H1 (cell line): Measurements from ENCODE around the gene AZGP1. TPM values are rescaled to one million over a fixed set of nuclear protein-coding genes. Genes with fewer than 3 reads are reported as not detected.

Source experiments
- CTCF ChIA-PET: fragments of 300-600 bp; sonication (Branson Sonifier 250); formaldehyde crosslinking; loops from one replicate; lab custom pipeline; 2021; ENCODE audit not compliant: partially characterized antibody; lab: Charles Lee
- POLR2A ChIA-PET: fragments of 300-600 bp; sonication (Branson Sonifier 250); formaldehyde crosslinking; loops from one replicate; lab custom pipeline; 2021; ENCODE audit warnings: inconsistent platforms; ENCODE audit not compliant: partially characterized antibody; lab: Charles Lee
- DNase-seq, 2 experiments: peaks; one replicate each; pipeline versions ENCODE4 v3.0.0 to v3.0.0-alpha.2; 2010 to 2022; ENCODE audit warnings: low spot score in 2 of 2, low read depth in 1 of 2, mixed read lengths in 1 of 2
- FAIRE-seq: peaks from 2 replicates; lab custom pipeline; 2011; peaks lifted over from hg19 to GRCh38; lab: Jason Lieb, UNC
- H2AFZ ChIP-seq: 2 replicates; pipeline ENCODE4 v1.8.1; 2012; ENCODE audit warnings: low read length, inconsistent platforms
- H2AK5ac ChIP-seq: 2 replicates; pipeline ENCODE4 v1.6.1; 2013; ENCODE audit warnings: low read depth, low read length
- H2BK120ac ChIP-seq: replicated peaks from 2 replicates; pipeline ENCODE3; 2013; ENCODE audit warnings: low read depth, low read length, inconsistent platforms
- H2BK12ac ChIP-seq: 2 replicates; pipeline ENCODE4 v1.6.1; 2013; ENCODE audit warnings: low read depth, low read length
- H2BK15ac ChIP-seq: 2 replicates; pipeline ENCODE4 v1.6.1; 2013; ENCODE audit warnings: low read length
- H2BK20ac ChIP-seq: 2 replicates; pipeline ENCODE4 v1.6.1; 2013; ENCODE audit warnings: low read length
- H2BK5ac ChIP-seq: 2 replicates; pipeline ENCODE4 v1.6.1; 2013; ENCODE audit warnings: low read depth, low read length
- H3K14ac ChIP-seq: 2 replicates; pipeline ENCODE4 v1.6.1; 2013; ENCODE audit warnings: inconsistent platforms; ENCODE audit not compliant: insufficient read length
- H3K18ac ChIP-seq: 2 replicates; pipeline ENCODE4 v1.6.1; 2013; ENCODE audit warnings: low read length; ENCODE audit errors: extremely low read depth
- H3K23ac ChIP-seq: 2 replicates; pipeline ENCODE4 v1.6.1; 2013; ENCODE audit warnings: inconsistent platforms; ENCODE audit not compliant: insufficient read length
- H3K23me2 ChIP-seq: 2 replicates; pipeline ENCODE4 v1.6.1; 2013; ENCODE audit warnings: low read depth, low read length
- H3K27ac ChIP-seq: 2 replicates; pipeline ENCODE4 v1.6.1; 2011; ENCODE audit warnings: low read depth, low read length, inconsistent platforms
- H3K27me3 ChIP-seq, 4 experiments: replicated peaks in 1 of 4; 1 replicate in 1 of 4; 2 replicates in 3 of 4; pipeline versions ENCODE4 v1.6.1 to v1.8.1; 2011 to 2013; ENCODE audit warnings: low read length in 3 of 4, mild to moderate bottlenecking in 3 of 4, inconsistent platforms in 2 of 4, mixed read lengths in 2 of 4, moderate library complexity in 1 of 4; ENCODE audit not compliant: control insufficient read depth in 3 of 4, insufficient read depth in 3 of 4; ENCODE audit errors: extremely low read depth in 1 of 4
- H3K36me3 ChIP-seq, 4 experiments: 2 replicates each; pipeline versions ENCODE4 v1.6.1 to v1.8.1; 2011 to 2013; ENCODE audit warnings: mild to moderate bottlenecking in 4 of 4, low read length in 3 of 4, moderate library complexity in 2 of 4, control low read depth in 1 of 4, inconsistent platforms in 1 of 4; ENCODE audit not compliant: insufficient read depth in 4 of 4, control insufficient read depth in 2 of 4
- H3K4ac ChIP-seq: replicated peaks from 2 replicates; pipeline ENCODE3; 2013; ENCODE audit warnings: low read length, low read depth, mixed read lengths, inconsistent platforms; ENCODE audit not compliant: insufficient read length
- H3K4me1 ChIP-seq, 4 experiments: replicated peaks in 1 of 4; 1 replicate in 1 of 4; 2 replicates in 3 of 4; pipeline versions ENCODE4 v1.6.1 to v1.8.1; 2011 to 2013; ENCODE audit warnings: low read length in 3 of 4, inconsistent platforms in 2 of 4, mixed read lengths in 1 of 4; ENCODE audit not compliant: insufficient read depth in 4 of 4, control insufficient read depth in 3 of 4
- H3K4me2 ChIP-seq, 2 experiments: 2 replicates each; pipeline versions ENCODE4 v1.6.1 to v1.8.1; 2011 to 2013; ENCODE audit warnings: low read depth in 2 of 2, low read length in 2 of 2, control low read depth in 1 of 2, inconsistent platforms in 1 of 2, mild to moderate bottlenecking in 1 of 2; ENCODE audit not compliant: insufficient read depth in 1 of 2
- H3K4me3 ChIP-seq, 4 experiments: fragments of 200-600, 300-600 bp in 1 of 4; sonication (generic), shearing (Covaris generic), sonication (Bioruptor Twin) in 1 of 4; 2 replicates each; pipeline versions ENCODE4 v1.5.1 to v1.8.1; 2011 to 2016; ENCODE audit warnings: low read length in 4 of 4, low read depth in 3 of 4, control low read depth in 2 of 4, inconsistent platforms in 2 of 4, mild to moderate bottlenecking in 2 of 4, mixed read lengths in 1 of 4, moderate library complexity in 1 of 4; ENCODE audit not compliant: insufficient read depth in 2 of 4; ENCODE audit errors: extremely low read depth in 1 of 4
- H3K56ac ChIP-seq: replicated peaks from 2 replicates; pipeline ENCODE3; 2013; ENCODE audit warnings: low read depth, mild to moderate bottlenecking, mixed read lengths, low read length, inconsistent platforms; ENCODE audit not compliant: insufficient read length
- H3K79me1 ChIP-seq: 2 replicates; pipeline ENCODE4 v1.6.1; 2013; ENCODE audit warnings: low read depth, low read length, control low read depth
- H3K79me2 ChIP-seq, 2 experiments: 2 replicates each; pipeline versions ENCODE4 v1.6.1 to v1.8.1; 2012 to 2013; ENCODE audit warnings: low read length in 2 of 2, mild to moderate bottlenecking in 2 of 2, inconsistent platforms in 1 of 2; ENCODE audit not compliant: insufficient read depth in 2 of 2, control insufficient read depth in 1 of 2
- H3K9ac ChIP-seq, 4 experiments: replicated peaks in 1 of 4; 1 replicate in 1 of 4; 2 replicates in 3 of 4; pipeline versions ENCODE4 v1.6.1 to v1.8.1; 2011 to 2013; ENCODE audit warnings: low read depth in 3 of 4, low read length in 3 of 4, control low read depth in 2 of 4, mild to moderate bottlenecking in 2 of 4, moderate library complexity in 2 of 4, inconsistent platforms in 1 of 4; ENCODE audit errors: extremely low read depth in 1 of 4
- H3K9me3 ChIP-seq, 2 experiments: 2 replicates each; pipeline versions ENCODE4 v1.6.1 to v1.8.1; 2012 to 2013; ENCODE audit warnings: mild to moderate bottlenecking in 2 of 2, moderate library complexity in 2 of 2, control low read depth in 1 of 2, inconsistent platforms in 1 of 2, low read depth in 1 of 2, low read length in 1 of 2, mixed read lengths in 1 of 2; ENCODE audit not compliant: insufficient read depth in 2 of 2
- H4K20me1 ChIP-seq, 2 experiments: replicated peaks in 1 of 2; 2 replicates each; pipeline versions ENCODE3 to v1.8.1; 2011 to 2013; ENCODE audit warnings: inconsistent platforms in 2 of 2, low read length in 2 of 2, mild to moderate bottlenecking in 1 of 2; ENCODE audit not compliant: insufficient read depth in 2 of 2, control insufficient read depth in 1 of 2
- H4K5ac ChIP-seq: 2 replicates; pipeline ENCODE4 v1.6.1; 2013; ENCODE audit warnings: low read length, low read depth, mixed read lengths, inconsistent platforms; ENCODE audit not compliant: insufficient read length
- H4K8ac ChIP-seq: 2 replicates; pipeline ENCODE4 v1.8.0; 2013; ENCODE audit warnings: mild to moderate bottlenecking, moderate library complexity, low read length, inconsistent platforms; ENCODE audit not compliant: insufficient read depth; ENCODE audit errors: extremely low read depth
- H4K91ac ChIP-seq: replicated peaks from 2 replicates; pipeline ENCODE3; 2013; ENCODE audit warnings: low read length, mixed read lengths, inconsistent platforms; ENCODE audit not compliant: insufficient read length
- ASH2L ChIP-seq: fragments of 200-600, 300-600 bp; sonication (generic); IDR thresholded peaks from one replicate; pipeline ENCODE4 v1.7.1; 2017; ENCODE audit warnings: low read length
- BRCA1 ChIP-seq: IDR thresholded peaks from 2 replicates; pipeline ENCODE4 v1.6.1; 2012; ENCODE audit warnings: low read depth, low read length, improper control_type of control experiment
- CBX8 ChIP-seq: fragments of 300-800, 300-1000 bp; sonication (generic); IDR thresholded peaks from 2 replicates; pipeline ENCODE4 v1.7.1; 2016; ENCODE audit warnings: low read depth, low read length, borderline replicate concordance
- EP300 ChIP-seq, 2 experiments: IDR thresholded peaks; 1 replicate in 1 of 2; 2 replicates in 1 of 2; pipeline ENCODE4 v1.6.1; 2011 to 2012; ENCODE audit warnings: low read depth in 2 of 2, low read length in 2 of 2, mild to moderate bottlenecking in 2 of 2, borderline replicate concordance in 1 of 2, inconsistent platforms in 1 of 2, moderate library complexity in 1 of 2
- MAFK ChIP-seq: IDR thresholded peaks from 2 replicates; pipeline ENCODE4 v1.6.1; 2012; ENCODE audit warnings: low read depth, mild to moderate bottlenecking, improper control_type of control experiment, low read length
- POLR2A ChIP-seq, 2 experiments: IDR thresholded peaks; 1 replicate in 1 of 2; 2 replicates in 1 of 2; pipeline ENCODE4 v1.6.1; 2011; ENCODE audit warnings: low read depth in 2 of 2, low read length in 2 of 2, mild to moderate bottlenecking in 2 of 2; ENCODE audit errors: control extremely low read depth in 1 of 2
- SRF ChIP-seq: IDR thresholded peaks from 2 replicates; pipeline ENCODE4 v1.6.1; 2011; ENCODE audit warnings: mild to moderate bottlenecking, low read depth, low read length, moderate library complexity
- TCF12 ChIP-seq: IDR thresholded peaks from 2 replicates; pipeline ENCODE4 v1.6.1; 2011; ENCODE audit warnings: low read depth, mild to moderate bottlenecking, low read length
- WGBS, 2 experiments: shearing (Covaris generic) in 1 of 2; methylation state at CpG; one replicate each; pipeline versions ENCODE4 v1.1.6 to v1.1.7; 2013 to 2015; ENCODE audit warnings: low lambda C conversion rate in 2 of 2, mixed read lengths in 2 of 2, inconsistent platforms in 1 of 2, low coverage in 1 of 2, missing lambda C conversion rate in 1 of 2; ENCODE audit not compliant: insufficient replicate concordance in 2 of 2, insufficient coverage in 1 of 2, insufficient read length in 1 of 2; ENCODE audit errors: extremely low coverage in 1 of 2, missing lambda C conversion rate in 1 of 2; 5-methylcytosine and 5-hydroxymethylcytosine counted together
- polyA plus RNA-seq, 7 experiments: library from polyadenylated mRNA; depleted of rRNA in 3 of 7; stranded (reverse) in 5 of 7; unstranded in 2 of 7; fragments of >200 nt in 5 of 7; fragments of 200-250 nt in 2 of 7; gene quantifications; 1 replicate in 5 of 7; 2 replicates in 1 of 7; 4 replicates in 1 of 7; pipeline versions ENCODE4 v1.2.1 to v1.2.3, GENCODE V29; 2011 to 2013; ENCODE audit warnings: missing spikeins in 2 of 7, mixed read lengths in 2 of 7
- total RNA-seq: library from RNA; stranded (reverse); fragmentation: NEBNext Ultra II Directional; extraction: Animal tissue kit (Norgen Biotek cat#: 25700); gene quantifications from 2 replicates; pipeline ENCODE4 v1.2.1, GENCODE V29; 2021

The AZGP1 gene
- total and polyA plus RNA-seq, 2 of the 8 experiments (the other 6 are each of a cell fraction or from before 2014, with no cell fraction given): 0.52 to 0.68 TPM

DNA sequence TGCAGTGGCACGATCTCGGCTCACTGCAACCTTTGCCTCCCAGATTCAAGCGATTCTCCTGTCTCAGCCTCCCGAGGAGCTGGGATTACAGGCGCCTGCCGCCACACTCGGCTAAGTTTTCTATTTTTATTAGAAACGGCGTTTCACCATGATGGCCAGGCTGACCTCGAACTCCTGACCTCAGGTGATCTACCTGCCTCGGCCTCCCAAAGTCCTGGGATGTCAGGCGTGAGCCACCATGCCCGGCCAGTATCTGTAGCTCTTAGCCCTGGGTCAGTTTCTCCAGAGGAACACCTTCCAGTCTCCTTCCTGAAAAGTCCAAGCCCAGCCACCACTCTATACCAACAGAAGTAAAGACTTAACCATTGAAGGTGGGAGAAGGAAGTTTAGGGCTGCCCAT is 24.4 kb upstream of the AZGP1 start:
- Histone ChIP-seq H3K27me3 (no peaks in the 10 kb centered on the region; a peak in 1 of 7 replicates), H3K9me3 (no peaks in the 10 kb centered on the region), H2BK12ac (no peak overlapping the region), H2BK5ac (no peak overlapping the region), H2BK15ac (no peak overlapping the region), H3K9ac (no peak overlapping the region), H3K79me1 (no peaks in the 10 kb centered on the region), H4K20me1 (no peaks in the 10 kb centered on the region), H3K4me2 (no peak overlapping the region), H3K14ac (no peak overlapping the region), H3K4ac (no peak overlapping the region), H4K91ac (no peak overlapping the region), H3K23me2 (peaks cover 4% of the 10 kb centered on the region; the same call in 1 of the 2 replicates), H2AK5ac (no peak overlapping the region), H3K27ac (no peak overlapping the region), H3K36me3 (no peaks in the 10 kb centered on the region), H2BK20ac (no peak overlapping the region), H2BK120ac (no peak overlapping the region), H3K18ac (no peak overlapping the region), H4K5ac (no peak overlapping the region), H4K8ac (no peak overlapping the region), H3K4me3 (no peak overlapping the region), H3K56ac (no peak overlapping the region), H3K79me2 (no peaks in the 10 kb centered on the region), H2AFZ (no peak overlapping the region), H3K23ac (no peak overlapping the region), H3K4me1 (peaks cover 0 to 6% (median 1%) of the 10 kb centered on the region in 4 experiments; a peak in 4 of 7 replicates)
- TF ChIP-seq ASH2L: no peak
- no peak for TF ChIP-seq MAFK
- no peak for TF ChIP-seq TCF12
- no peak for TF ChIP-seq POLR2A (IDR thresholded peaks at IDR 0.05; ENCODE audit: control extremely low read depth in 1 of 2, low read depth in 2 of 2, low read length in 2 of 2)
- TF ChIP-seq SRF: no peak
- no peak for TF ChIP-seq BRCA1
- no peak for TF ChIP-seq CBX8
- no peak for TF ChIP-seq EP300 (IDR thresholded peaks at IDR 0.05; ENCODE audit: borderline replicate concordance in 1 of 2, low read depth in 2 of 2, low read length in 2 of 2)
- CTCF ChIA-PET: interaction anchor here (0.6 to 1.4 kb wide), 3 partner anchors 29 to 87 kb away, joined by 3 to 4 read pairs (median 3); no protein-coding TSS in a partner anchor
- POLR2A ChIA-PET: interaction anchor here (0.6 to 0.8 kb wide), 2 partner anchors 62 to 82 kb away, joined by 3 to 4 read pairs; no protein-coding TSS in a partner anchor
- 95% methylated on average over 12 of the region's 13 CpGs; no CpG with 5 or more reads in 1 of the 2 experiments for WGBS, 2 experiments
- FAIRE-seq (no peak), DNase-seq (no peak)
